ENCODE results near the gene ASIC5. TPM values are rescaled to one million over a fixed set of nuclear protein-coding genes. Genes with fewer than 3 reads are reported as not detected.
A peak's percentile ranks its signal among the peaks of the same experiment; 100 is the strongest.

The ASIC5 gene
- total and polyA plus RNA-seq, 2 experiments from 2014 or later, result not detected

GRCh38 chr4:155795991-155796390, 70.1 kb downstream of the ASIC5 start:
- no peak overlapping the region for H3K4me3 ChIP-seq
- TF ChIP-seq CTCF (IDR thresholded peaks at IDR 0.05; ENCODE audit: poor library complexity), result peak; percentile 23
- no peak for TF ChIP-seq EZH2 (IDR thresholded peaks at IDR 0.05; ENCODE audit: borderline replicate concordance)
- no peaks in the 10 kb centered on the region for H3K79me2 ChIP-seq
- H3K9me2 ChIP-seq (replicated peaks; ENCODE audit: insufficient read depth), result no peaks in the 10 kb centered on the region
- no peak overlapping the region for H2AFZ ChIP-seq
- H3K4me2 ChIP-seq, result no peak overlapping the region
- no peaks in the 10 kb centered on the region for H3K9me3 ChIP-seq (ENCODE audit: low read depth)
- WGBS (ENCODE audit: low lambda C conversion rate, missing lambda C conversion rate), result 45% methylated on average over 3 of the region's 3 CpGs
- H3K36me3 ChIP-seq (replicated peaks; ENCODE audit: insufficient read depth, low read depth), result no peaks in the 10 kb centered on the region
- no peaks in the 10 kb centered on the region for H4K20me1 ChIP-seq (ENCODE audit: insufficient read depth, poor library complexity, severe bottlenecking)
- H3K4me1 ChIP-seq (ENCODE audit: insufficient read depth), result no peaks in the 10 kb centered on the region
- H3K27me3 ChIP-seq, result no peaks in the 10 kb centered on the region
- no peak overlapping the region for H3K27ac ChIP-seq
- DNase-seq (ENCODE audit: low spot score), result peak; percentile 37

- H4K20me1 ChIP-seq (ENCODE audit: insufficient read depth, poor library complexity, severe bottlenecking), result no peaks in the 10 kb centered on the region
- no peaks in the 10 kb centered on the region for H3K36me3 ChIP-seq (replicated peaks; ENCODE audit: insufficient read depth, low read depth)
- no peak for TF ChIP-seq EZH2 (IDR thresholded peaks at IDR 0.05; ENCODE audit: borderline replicate concordance)
- no peak for TF ChIP-seq EZH2phosphoT487 (IDR thresholded peaks at IDR 0.05; ENCODE audit: low read depth, severe bottlenecking, unreplicated experiment)
- TF ChIP-seq CTCF (IDR thresholded peaks at IDR 0.05; ENCODE audit: poor library complexity), result no peak
- no peak overlapping the region for H2AFZ ChIP-seq
- no peaks in the 10 kb centered on the region for H3K27me3 ChIP-seq
- 92% methylated on average over 1 of the region's 1 CpG for WGBS (ENCODE audit: low lambda C conversion rate, missing lambda C conversion rate)
- no peak for DNase-seq (ENCODE audit: low spot score)
- no peaks in the 10 kb centered on the region for H3K9me3 ChIP-seq (ENCODE audit: low read depth)
- no peaks in the 10 kb centered on the region for H3K4me1 ChIP-seq (ENCODE audit: insufficient read depth)
- H3K4me3 ChIP-seq, result no peak overlapping the region
- no peak overlapping the region for H3K27ac ChIP-seq
- H3K9me2 ChIP-seq (replicated peaks; ENCODE audit: insufficient read depth), result no peaks in the 10 kb centered on the region
- H3K4me2 ChIP-seq, result no peak overlapping the region
- no peaks in the 10 kb centered on the region for H3K79me2 ChIP-seq
These were observed 71.4 kb downstream of the ASIC5 start for GRCh38 chr4:155794589-155795236.

GRCh38 chr4:155789982-155790381, 76.1 kb downstream of the ASIC5 start:
- Histone ChIP-seq H3K4me1 (ENCODE audit: insufficient read depth) (no peaks in the 10 kb centered on the region), H3K27ac (no peak overlapping the region), H3K79me2 (no peaks in the 10 kb centered on the region), H4K20me1 (ENCODE audit: insufficient read depth, poor library complexity, severe bottlenecking) (no peaks in the 10 kb centered on the region), H3K27me3 (no peaks in the 10 kb centered on the region), H3K9me2 (replicated peaks; ENCODE audit: insufficient read depth) (no peaks in the 10 kb centered on the region), H2AFZ (no peak overlapping the region), H3K9me3 (ENCODE audit: low read depth) (no peaks in the 10 kb centered on the region), H3K4me2 (no peak overlapping the region), H3K36me3 (replicated peaks; ENCODE audit: insufficient read depth, low read depth) (no peaks in the 10 kb centered on the region), H3K4me3 (no peak overlapping the region)
- TF ChIP-seq EZH2phosphoT487 (IDR thresholded peaks at IDR 0.05; ENCODE audit: low read depth, severe bottlenecking, unreplicated experiment) (no peak), CTCF (IDR thresholded peaks at IDR 0.05; ENCODE audit: poor library complexity) (no peak), EZH2 (IDR thresholded peaks at IDR 0.05; ENCODE audit: borderline replicate concordance) (no peak)
- DNase-seq (ENCODE audit: low spot score), result no peak
- 58% methylated on average over 3 of the region's 3 CpGs for WGBS (ENCODE audit: low lambda C conversion rate, missing lambda C conversion rate)

Measured in hepatocyte (in vitro differentiated cells).